Stimulated activated CD4-positive, alpha-beta T cell treated with anti-CD3 and anti-CD28 coated beads, Interleukin-2, amount 100 ng/mL, for 24 hours (primary cell): ENCODE measurements around the gene CXCL16.
"Not testable (repeated sequence)": the region's sequence is repeated elsewhere in the genome, so short reads cannot be mapped to it uniquely, and the experiment has no call there.

Experiments used
- DNase-seq, 2 donors: peaks; one replicate each; pipeline ENCODE4 v3.0.0-alpha.2; 2020

The CXCL16 gene

GRCh38 chr17:4720787-4721186, 18.9 kb downstream of the CXCL16 start:
- no peak for DNase-seq

- DNase-seq: no peak
Observed at GRCh38 chr17:4719684-4720221, 20.0 kb downstream of the CXCL16 start.

GRCh38 chr17:4719146-4719545, 20.6 kb downstream of the CXCL16 start:
- DNase-seq: no peak

DNA sequence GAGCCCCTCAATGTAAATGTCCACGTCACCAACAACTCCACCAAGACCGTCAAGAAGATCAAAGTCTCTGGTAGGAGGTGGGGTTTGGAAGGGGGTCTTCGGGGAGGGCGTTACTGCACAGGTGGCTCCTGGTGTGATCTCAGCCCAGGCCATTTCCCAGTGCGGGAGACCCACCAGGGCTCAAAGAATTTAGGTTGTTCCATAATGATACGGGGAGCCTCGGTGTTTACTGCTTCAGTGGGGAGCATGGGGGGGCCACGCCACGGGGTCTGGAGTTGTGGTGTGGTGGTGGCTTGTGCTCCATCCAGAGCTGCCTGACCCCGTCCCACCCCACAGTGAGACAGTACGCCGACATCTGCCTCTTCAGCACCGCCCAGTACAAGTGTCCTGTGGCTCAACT, 21.5 kb downstream of the CXCL16 start:
- no peak for DNase-seq

GRCh38 chr17:4717791-4718190, 21.9 kb downstream of the CXCL16 start:
- DNase-seq: no peak

DNA sequence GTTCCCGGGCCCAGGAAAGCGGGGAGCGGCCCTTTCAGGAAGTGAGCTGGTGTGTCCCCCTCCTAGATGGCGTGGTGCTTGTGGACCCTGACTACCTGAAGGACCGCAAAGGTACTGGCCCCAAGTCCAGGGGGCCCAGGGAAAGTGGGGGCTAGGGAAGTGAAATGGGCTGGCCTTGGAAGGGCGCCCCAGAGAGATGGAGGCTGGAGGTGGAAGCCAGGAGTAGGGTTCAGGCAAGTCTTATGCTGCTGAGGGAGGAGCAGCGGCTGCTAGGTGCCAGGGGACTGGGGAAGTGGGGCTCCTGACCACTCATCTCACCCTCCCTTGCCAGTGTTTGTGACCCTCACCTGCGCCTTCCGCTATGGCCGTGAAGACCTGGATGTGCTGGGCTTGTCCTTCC, 23.6 kb downstream of the CXCL16 start:
- no peak for DNase-seq

GRCh38 chr17:4715063-4715744, 24.5 kb downstream of the CXCL16 start:
- DNase-seq: peak; percentile 39 to 43

DNA sequence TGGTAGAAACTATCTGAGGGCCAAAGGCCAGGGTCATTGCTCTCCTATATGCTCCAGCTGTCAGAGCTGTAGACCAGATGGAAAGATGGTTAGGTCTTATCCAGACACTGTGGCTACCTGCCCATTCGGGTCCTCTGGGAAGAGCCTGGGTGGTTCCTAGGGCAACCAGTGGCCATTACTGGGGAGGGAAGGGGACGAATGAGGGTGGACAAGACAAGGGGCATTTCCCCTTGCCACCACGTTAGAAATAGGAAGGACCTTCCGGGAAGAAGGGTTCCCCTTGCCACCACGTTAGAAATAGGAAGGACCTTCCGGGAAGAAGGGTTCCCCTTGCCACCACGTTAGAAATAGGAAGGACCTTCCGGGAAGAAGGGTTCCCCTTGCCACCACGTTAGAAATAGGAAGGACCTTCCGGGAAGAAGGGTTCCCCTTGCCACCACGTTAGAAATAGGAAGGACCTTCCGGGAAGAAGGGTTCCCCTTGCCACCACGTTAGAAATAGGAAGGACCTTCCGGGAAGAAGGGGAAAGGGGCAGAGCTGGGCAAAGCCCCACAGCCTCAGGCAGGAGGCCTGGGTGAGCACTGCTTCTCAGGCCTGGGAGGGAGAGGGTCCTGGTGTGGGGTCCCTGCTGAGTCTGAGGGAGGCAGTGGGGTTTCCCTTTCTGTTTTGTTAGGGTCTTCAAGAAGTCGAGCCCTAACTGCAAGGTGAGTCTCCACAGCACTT, 25.2 kb downstream of the CXCL16 start:
- not testable (repeated sequence) for DNase-seq

DNA sequence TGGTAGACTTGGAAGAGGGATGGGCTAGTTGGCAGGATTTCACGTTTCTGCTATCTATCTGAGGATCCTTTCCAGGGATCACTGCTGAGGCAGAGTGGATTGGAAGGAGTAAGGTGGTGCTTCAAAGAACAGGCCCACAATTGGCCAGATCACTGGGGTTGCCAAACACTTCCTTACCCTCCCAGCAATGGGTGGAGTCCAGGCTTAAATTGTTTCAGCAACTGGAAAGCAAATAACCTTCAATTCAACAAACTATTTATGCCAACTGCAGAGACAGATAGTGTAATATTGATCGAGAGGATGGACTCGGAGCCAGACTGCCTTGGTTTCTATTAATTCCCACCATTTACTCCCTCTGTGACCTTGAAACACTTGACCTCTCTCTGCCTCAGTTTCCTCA, 27.2 kb downstream of the CXCL16 start:
- no peak for DNase-seq

- DNase-seq: no peak
Observed at GRCh38 chr17:4711661-4712181, 28.0 kb downstream of the CXCL16 start.

- DNase-seq: peak; percentile 43 to 51
Observed at GRCh38 chr17:4710693-4711634, 28.8 kb downstream of the CXCL16 start.

DNA sequence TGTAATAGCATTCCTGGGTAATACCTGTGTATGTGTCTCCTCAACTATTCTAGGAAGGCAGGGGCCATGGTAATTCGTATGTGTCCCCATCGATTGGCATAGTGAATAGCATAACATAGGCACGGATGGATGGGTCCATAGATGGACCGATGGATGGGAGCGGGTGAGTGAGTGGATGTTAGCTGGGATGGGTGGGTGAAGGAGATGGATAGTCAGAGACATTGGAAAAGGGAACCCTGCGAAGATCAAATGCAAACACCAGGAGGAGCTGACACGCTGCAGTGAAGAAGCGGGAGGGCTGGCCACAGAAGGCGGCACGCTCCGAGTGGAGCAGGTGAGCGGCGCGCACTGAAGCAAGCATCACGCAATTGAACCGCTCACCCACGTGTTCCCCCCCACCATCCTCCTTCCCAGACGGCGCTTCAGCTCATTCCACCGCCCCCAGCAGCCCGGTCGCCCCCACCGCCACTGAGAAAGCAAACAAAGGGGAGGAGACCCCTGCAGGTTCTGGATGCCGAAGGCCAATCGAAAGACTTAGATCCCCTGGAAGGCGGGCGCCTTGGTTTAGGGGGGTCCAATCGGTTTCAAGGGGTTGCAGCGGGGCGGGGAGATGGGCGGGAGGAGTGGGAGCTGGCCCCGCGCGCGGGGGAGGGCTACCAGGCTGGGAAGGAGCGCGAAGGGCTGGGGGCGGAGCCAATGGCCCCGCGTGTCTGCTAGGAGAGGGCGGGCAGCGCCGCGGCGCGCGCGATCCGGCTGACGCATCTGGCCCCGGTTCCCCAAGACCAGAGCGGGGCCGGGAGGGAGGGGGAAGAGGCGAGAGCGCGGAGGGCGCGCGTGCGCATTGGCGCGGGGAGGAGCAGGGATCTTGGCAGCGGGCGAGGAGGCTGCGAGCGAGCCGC, 29.7 kb downstream of the CXCL16 start, which contains the start of gene ARRB2:
Gene ARRB2, plus strand, starts transcription at position 839 of the 899 bp plus-strand sequence. CDS start 90 bp downstream, outside the sequence.
- DNase-seq: peak; percentile 96 to 98

DNA sequence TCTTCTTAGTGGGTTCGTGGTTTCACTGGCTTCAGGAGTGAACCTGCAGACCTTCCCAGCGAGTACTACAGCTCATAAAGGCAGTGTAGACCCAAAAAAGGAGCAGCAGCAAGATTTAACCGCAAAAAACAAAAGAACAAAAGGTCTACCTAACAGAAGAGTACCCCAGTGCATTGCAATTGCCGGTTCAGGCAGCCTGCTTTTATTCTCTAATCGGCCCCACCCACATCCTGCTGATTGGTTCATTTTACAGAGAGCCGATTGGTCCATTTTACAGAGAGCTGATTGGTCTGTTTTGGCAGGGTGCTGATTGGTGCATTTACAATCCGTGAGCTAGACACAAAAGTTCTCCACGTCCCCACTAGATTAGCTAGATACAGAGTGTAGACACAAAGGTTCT, 31.3 kb downstream of the CXCL16 start:
- DNase-seq: peak; percentile 57 to 59

DNA sequence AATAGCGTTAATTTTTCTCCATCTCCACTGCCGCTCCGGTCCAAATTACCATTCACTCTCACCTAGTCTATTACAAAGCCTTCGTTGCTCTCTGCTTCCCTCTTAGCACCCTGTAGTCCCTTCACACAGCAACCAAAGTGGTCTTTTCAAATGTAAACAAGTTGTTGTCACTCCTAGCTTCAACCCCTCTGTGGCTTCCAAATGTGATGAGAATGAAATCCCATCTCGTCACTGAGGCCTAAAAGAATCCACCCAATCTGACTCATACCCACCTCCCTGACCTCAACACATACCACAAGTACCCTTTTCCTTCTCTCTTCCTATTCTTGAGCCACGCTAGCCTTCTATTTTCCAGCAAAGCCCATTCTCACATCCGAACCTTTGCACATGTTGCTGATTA, 33.6 kb downstream of the CXCL16 start:
- DNase-seq: no peak

- no peak for DNase-seq
Observed at GRCh38 chr17:4704991-4705390, 34.7 kb downstream of the CXCL16 start.

DNA sequence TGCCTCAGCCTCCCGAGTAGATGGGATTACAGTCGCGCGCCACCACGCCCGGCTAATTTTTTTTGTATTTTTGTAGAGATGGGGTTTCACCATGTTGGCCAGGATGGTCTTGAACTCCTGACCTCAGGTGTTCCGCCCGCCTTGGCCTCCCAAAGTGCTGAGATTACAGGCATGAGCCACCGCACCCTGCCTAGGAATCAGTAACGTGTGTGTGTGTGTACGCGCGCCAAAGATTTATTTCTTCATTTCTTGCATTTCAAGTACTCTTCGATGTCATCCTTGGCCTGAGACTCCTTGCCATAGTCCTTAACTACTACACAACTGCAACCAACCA, 35.2 kb downstream of the CXCL16 start:
- not testable (repeated sequence) for DNase-seq

GRCh38 chr17:4703330-4703691, 36.4 kb downstream of the CXCL16 start:
- no peak for DNase-seq

- no peak for DNase-seq
Observed at GRCh38 chr17:4701116-4701515, 38.6 kb downstream of the CXCL16 start.

DNA sequence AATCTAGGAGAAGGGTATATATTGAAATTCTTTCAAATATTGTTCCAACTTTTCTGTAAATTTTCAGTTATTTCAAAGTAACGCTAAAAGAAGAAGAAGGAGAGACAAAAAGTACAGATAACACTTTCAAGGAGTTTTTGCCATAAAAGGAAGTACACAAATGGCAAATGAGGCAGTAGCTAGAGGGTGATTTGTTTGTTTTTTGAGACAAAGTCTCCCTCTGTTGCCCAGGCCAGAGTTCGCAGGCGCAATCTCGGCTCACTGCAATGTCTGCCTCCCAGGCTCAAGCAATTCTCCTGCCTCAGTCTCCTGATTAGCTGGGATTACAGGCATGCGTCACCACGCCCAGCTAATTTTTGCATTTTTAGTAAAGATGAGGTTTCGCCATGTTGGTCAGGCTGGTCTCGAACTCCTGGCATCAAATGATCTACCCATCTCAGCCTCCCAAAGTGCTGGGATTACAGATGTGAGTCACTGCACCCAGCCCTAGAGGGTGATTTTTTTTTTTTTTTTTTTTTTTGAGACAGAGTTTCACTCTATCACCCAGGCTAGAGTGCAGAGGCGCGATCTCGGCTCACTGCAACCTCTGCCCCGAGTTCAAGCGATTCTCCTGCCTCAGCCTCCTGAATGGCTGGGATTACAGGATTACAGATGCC, 40.2 kb downstream of the CXCL16 start:
- not testable (repeated sequence) for DNase-seq

DNA sequence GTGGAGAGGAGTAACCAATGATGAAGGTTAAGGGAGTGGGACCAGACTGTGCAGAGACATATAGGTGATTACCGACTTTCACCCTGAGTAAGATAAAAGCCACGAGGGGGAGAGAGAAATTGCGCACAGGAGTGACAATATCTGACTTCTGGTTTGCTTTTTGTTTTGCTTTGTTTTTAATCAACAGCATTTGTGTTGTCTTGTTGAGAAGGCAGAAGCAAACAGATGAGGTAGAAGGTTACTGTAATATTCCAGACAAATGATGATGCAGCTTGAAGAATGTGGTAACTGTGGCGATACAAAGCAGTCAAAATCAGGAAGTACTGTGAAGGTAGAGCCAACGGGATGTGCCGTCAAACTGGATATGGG, 43.3 kb downstream of the CXCL16 start:
- no peak for DNase-seq

- DNase-seq: no peak
Observed at GRCh38 chr17:4693416-4693815, 46.3 kb downstream of the CXCL16 start.
